Left forelimb (tissue), 1 donor: ENCODE measurements around the gene CYSRT1.

Experiments used
- DNase-seq: peaks from one replicate; pipeline ENCODE4 v3.0.0-alpha.2; 2018; ENCODE audit warnings: low spot score

Gene CYSRT1

DNA sequence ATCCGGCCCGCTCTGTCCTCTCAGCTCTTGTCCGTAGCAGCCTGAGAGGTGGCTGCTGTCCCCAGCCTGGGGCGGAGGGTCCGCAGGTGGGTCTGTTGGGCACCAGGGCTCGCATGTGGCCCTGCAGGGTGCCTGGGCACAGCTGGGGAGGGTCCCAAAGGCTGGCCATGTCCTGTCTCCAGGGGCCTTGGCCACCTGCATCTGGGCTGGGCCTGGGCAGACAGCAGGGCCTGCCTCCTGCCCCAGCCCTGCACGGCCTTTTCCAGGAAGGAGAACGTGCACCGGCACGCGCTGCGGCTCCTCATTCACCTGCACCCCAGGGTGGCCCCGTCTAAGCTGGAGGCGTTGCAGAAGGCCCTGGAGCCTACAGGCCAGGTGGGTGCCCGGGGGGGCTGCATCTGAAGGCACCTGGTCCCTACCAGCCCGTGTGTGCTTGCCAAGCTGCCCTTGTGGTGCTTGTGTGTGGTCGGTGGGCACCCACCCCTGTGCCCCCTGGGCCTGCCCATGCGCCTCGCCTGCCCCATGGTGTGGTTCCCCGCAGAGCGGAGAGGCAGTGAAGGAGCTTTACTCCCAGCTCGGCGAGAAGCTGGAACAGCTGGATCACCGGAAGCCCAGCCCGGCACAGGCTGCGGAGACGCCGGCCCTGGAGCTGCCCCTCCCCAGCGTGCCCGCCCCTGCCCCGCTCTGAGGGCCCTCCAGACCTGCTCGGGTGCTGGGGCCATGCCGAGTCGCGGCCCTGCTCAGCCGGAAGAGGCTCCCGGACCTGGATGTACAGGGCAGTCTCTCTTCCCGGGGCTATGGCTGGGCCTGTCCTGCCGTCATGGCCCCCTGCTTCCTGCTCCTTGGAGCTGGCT, 47.5 kb downstream of the CYSRT1 start:
- peak; percentile 62 for DNase-seq

DNA sequence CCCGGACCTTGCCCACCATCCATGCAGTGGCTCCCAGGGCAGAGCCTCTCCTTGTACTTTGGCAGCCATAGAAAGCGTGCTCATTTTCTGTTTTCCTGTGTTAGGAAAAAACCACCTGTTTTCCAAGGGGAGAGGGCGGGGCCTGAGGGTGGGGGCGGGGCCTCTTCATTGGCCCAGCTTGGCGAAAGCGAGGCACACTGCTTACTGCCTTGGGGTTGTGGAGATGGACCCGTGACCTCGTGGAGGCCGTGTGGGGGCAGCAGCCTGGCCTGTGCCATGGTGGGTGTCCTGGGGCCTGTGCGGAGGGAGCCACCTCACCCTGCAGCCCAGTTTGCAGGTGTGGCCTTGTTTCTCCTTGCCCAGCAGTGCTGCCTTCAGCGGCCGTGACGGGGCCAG, 48.1 kb downstream of the CYSRT1 start:
- DNase-seq = no peak

DNA sequence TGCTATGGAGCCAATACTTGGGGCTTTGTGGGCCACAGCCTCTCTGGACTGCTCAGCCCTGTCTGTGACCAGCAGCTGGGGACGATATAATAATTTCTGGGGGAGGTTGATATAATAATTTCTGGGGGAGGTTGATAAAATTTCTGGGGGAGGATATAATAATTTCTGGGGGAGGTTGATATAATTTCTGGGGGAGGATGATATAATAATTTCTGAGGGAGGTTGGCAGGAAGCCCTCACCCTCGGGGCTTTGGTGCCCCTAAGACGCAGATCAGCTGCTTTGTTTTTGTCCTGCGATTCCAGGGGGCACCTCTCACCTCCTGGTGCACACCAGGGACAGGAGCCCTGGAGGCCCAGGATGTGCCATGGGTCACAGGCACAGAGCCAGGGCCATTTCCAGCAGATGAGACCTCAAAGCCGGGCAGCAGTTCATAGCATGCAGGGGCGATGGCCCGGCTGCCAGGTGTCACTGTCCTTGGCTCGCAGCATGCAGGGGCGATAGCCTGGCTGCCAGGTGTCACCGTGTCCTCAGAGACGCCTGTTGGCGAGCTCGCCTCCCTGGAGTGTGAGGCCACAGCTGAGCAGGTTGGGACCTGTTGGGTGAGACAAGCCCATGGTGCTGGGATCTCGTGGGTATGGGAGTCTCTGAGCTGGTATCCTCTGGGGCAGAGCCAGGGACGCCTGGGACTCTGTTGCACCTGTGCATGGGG, 48.8 kb downstream of the CYSRT1 start:
- DNase-seq = no peak

DNA sequence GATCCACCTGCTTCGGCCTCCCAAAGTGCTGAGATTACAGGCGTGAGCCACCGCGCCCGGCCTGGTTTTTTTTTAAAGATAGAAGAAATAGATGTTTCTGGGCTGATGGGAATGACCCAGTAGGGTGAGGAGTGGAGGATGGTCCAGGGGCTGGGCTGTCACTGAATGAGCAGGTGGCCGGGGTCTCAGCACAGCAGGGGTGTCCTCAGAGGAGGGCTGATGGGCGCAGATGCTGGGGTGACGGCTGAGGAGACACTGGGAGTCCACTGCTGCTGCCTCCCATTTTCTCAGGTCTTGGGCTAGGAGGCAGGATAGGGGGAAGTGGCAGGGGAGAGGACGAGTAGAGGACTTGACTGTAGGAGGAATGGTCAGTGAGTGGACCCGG, 50.2 kb downstream of the CYSRT1 start:
- DNase-seq = no peak
